T follicular helper cell (primary cell): Measurements from ENCODE around the gene STX11.

Experiments
- DNase-seq: peaks from one replicate; pipeline ENCODE4 v3.0.0-alpha.2; 2020; ENCODE audit warnings: low read depth

Gene STX11

DNA sequence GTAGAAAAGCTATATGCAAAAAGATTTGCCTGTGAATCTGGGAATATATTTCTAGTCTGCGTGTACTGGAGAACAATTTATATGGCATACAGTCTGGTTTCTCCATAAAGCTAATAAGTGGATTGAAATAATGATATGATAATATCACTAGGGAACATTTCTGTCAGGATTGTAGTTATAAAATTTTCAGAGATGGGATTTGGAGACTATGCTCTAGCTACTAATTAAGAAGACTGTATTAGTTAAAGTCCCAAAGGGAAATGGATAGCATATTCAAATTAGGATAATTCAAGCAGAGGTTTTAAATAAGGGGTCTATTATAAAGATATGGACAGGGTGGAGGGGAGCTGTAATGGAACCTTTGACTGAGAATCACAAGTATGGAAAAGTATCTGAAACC lies 7.2 kb upstream of the STX11 start:
- no peak for DNase-seq

DNA sequence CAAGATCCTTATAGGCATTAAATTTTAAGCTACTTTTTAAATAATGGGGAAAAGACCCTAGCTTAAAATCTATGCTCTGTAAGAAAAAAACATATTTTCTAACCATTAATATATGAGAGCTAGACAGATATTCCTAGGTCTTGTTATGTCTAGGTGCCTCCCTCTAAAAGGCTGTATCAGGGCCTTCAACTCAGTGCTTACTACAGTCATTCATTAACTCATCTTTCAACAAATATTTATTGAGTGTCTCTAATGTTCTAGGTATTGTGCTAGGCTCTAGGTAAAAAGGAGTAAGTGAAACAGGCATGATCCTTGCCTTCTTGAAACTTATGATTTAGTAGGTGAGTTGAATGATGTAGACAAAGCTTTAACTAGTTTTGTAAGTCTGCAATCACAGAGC lies 6.4 kb upstream of the STX11 start:
- DNase-seq, result no peak

GRCh38 chr6:144144996-144145395 lies 5.3 kb upstream of the STX11 start:
- DNase-seq, result no peak

- no peak for DNase-seq
Observed at GRCh38 chr6:144145541-144145940, 4.8 kb upstream of the STX11 start.

GRCh38 chr6:144148886-144149285 lies 1.4 kb upstream of the STX11 start:
- no peak for DNase-seq

GRCh38 chr6:144149558-144149893 lies 791 bp upstream of the STX11 start:
- DNase-seq, result no peak

DNA sequence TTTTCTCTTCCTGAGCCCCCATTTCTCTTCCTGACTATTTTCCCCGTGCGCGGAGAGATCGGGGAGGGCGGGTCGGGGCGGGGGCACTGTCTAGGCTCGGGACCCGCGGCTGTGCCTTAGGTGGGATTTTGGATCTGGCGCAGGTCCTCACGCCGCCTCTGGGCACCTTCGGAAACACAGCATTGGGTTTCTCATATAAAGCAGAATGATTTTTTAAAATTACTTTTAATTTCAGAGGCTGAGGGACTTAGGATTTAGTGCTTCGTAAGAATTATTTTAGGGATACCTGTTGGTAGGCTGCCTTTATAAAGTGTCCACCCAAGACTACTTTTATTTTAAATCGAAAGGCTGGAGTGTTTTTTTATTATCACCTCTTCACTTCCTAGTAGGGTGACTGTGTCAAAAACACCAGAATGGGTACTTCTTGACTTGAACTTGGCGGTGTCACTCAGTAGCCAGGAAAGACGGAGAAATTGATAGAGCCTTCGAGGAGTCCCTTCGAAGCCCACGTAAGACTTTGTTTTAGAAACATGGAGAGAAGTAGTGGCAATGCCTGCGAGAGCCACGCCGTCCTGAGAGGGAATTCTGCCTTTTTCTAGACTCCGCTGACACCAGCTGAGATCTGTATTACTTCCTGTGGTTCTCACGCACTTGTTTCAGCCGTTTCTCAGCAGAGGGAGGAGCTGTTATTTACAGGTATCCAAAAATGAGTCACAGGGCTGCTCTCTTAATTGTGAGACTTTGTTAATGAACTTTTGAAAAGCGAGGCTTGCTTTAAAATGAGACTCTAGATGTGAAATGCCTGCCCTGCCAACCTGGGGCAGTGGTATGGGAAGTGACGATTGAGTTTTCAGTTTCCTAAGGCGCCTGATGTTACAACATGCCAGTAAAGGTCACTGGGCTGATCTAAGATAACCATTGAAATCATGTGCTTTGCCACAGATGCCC lies 667 bp downstream of the STX11 start:
- peak; percentile 22 for DNase-seq

DNA sequence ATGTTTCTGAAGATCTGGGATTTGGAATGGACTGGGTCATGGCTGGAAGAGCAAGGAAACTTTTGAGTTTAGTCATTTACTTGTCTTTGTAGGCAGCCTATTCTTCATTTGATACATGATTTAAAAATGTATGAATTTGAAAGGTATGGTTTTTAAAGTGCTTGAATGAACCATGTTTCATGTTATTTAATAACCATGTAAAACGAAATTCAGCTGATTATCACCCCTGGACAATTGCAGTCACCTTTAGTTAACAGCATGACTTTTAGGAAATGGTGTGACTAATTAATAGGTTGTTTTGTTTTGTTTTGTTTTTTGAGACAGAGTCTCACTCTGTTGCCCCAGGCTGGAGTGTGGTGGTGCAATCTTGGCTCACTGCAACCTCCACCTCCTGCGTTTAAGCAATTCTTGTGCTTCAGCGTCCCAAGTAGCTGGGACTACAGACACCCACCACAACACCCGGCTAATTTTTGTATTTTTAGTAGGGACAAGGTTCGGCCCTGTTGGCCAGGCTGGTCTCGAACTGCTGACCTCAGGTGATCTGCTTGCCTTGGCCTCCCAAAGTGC lies 2.1 kb downstream of the STX11 start:
- DNase-seq, result no peak

GRCh38 chr6:144153260-144153659 lies 2.9 kb downstream of the STX11 start:
- no peak for DNase-seq

DNA sequence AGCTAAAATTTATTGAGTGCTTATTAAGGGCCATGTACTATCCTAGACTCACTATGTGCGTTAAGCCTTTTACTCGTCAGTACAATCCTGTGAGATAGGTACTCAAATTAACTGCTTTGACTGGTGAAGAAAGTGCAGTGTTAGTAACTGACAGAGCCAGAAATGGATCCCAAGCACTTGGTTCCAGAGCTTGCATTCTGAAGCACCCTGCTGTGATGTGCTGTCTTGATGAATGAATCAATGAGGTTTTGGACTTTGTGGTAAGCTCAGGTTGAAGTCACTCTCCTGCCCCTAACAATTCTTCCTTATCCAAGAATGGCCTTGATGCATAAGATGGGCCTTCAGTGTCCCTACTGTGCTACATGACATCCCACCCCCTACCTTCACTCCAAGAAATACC lies 3.7 kb downstream of the STX11 start:
- no peak for DNase-seq

- no peak for DNase-seq
Observed at GRCh38 chr6:144155529-144155928, 5.2 kb downstream of the STX11 start.

DNA sequence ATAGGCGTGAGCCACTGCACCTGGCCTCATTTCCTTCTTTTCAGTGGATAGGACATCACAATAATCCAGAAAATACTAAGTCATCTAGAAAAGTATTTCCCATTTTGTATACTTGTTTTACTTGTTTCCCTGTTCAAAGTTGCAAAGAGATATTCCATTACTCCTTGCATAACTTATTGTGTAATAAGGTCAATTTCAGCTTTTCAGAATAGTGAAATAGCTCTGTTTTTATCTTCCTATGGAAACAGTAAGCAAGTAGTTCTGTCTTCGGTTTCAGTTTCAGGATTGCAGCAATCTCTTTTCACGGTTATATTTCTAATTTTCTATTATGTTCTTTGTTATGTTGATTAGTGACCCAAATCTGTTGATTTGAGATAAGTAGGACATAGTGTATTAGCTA lies 6.0 kb downstream of the STX11 start:
- no peak for DNase-seq

DNA sequence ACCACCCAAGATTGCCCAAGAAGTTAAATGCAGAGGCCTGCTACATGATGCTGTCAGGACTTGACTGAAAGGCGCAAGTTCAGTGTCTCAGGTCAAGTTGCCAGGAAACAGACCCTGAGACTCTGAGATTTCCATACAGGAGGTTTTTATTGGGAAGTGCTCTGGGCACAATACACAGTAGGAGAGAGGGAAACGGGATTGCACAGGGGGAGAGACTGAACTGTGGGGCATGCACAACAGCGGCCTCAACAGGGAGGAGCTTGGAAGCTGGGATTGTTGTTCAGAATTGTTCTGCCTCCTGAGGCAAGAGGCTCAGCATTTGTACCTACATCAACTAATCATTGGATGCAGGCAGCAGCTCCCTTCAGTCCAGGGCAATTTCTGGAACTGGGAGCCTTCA lies 6.7 kb downstream of the STX11 start:
- no peak for DNase-seq

DNA sequence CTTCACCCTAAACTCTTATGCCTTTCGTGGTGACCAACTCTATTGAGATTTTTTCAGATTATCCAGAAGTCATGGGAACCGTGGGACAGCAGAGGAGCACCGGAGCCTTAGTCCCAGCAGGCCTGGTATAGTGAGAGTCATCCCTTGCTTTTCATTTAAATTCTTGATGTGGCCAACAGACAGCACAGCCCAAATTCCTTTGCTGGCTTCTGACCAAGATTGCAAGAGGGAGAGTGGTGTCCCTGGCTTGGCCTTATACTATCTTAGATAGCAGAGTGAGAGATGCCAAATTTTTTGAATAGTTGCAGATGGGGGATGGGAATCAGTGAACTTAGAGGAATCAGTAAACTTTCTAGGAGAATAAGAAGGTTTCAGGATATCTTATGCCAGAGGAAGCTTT lies 7.8 kb downstream of the STX11 start:
- DNase-seq, result no peak

DNA sequence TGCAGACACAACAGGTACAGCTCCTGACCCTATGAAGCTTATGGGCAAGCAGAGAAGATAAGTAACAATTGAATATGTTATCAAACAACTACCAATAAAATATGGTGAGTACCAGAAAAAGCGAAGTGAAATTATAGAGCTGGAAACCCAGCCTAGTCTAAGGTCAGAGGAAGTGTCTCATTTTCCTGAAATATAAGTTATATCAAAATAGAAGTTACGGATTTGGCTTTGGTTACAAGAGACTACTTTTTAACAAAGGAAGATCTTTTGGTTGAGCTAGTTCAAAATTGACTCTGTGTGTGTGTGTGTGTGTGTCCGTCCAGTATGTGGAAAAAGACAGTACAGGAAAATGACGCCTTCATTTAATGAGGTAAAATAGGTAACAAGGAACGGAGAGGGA lies 8.9 kb downstream of the STX11 start:
- DNase-seq, result no peak

DNA sequence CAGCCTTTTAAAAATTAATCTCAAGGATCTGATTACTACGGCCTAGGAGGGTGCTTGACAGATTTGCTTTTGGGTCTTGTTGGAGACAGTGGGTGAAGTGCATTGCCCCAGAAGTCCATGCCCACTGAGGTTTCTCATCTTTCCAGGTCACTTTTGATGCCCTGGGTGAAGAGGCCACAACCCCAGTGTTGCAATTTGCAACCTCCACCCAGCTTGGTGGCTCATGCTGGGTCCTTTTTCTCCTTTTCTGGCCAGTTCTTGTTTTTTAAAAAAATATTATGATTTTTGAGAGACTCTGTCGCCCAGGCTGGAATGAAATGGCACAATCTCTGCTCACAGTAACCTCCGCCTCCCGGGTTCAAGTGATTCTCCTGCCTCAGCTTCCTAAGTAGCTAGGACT lies 9.4 kb downstream of the STX11 start:
- no peak for DNase-seq

DNA sequence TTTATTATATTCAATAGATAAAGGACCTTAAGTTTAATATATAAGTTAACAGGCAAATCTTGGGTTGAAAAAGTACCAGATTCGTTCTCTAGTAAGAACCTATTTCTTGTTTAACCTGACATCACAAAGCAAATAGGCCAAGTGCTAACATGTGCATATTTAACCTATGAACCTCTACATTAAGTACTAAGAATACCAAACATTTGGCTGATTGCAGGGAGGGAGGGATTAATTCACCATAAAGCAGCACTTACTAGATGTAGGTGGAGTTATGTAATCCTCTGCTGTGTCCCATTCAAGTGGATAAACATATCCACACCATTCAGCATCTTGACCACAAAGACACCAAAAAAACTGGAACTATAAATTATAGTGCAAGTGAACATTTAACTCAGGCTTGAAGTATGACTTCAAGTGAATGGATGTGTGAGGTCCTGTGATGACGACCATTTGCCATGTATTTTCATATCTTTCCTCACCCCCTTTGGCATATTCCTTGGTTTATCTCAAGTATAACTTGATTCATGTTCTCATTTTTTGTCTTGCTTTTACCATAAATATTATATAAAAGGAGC lies 10.2 kb downstream of the STX11 start:
- DNase-seq, result no peak

- DNase-seq, result no peak
Observed at GRCh38 chr6:144161975-144162374, 11.7 kb downstream of the STX11 start.

- DNase-seq, result no peak
Observed at GRCh38 chr6:144162977-144163376, 12.7 kb downstream of the STX11 start.

GRCh38 chr6:144165784-144166183 lies 15.5 kb downstream of the STX11 start:
- no peak for DNase-seq

DNA sequence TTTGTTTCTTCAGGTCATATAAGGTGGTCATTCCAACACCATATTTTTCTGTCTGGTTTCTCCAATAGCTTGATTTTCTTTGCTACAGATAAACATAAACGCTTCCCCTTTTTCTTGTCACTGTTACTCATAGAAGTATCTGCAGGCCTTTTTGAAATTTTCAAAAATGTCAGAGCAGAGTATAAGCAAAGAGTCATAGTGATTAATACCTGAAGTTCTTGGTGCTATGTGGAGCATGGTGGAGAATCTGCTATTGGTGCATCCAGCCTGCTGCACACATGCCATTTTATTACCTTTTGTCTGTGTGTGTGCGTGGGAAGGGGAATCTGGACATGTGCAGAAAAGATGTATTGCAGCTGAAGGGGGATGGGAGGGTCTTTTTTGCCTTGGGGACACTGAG lies 19.7 kb downstream of the STX11 start:
- DNase-seq, result no peak

DNA sequence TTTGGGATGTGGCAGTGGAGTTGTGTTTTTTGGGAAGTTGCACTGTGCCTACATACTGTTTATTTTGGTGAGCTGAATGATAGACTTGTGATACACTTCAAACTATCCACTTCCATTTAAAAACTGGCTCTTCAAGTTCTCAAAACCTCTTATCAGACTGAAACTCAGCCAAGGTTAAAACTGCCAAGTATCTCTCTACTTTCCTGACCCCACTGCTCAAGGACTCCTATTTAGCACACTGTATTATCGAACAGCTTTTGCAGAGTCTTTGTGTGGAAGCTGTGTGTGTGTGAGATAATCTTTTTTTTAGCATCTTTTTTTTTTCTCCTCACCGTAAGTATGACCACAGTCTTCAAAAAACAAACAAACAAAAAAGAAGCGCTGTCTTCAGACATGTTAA lies 21.1 kb downstream of the STX11 start:
- no peak for DNase-seq

DNA sequence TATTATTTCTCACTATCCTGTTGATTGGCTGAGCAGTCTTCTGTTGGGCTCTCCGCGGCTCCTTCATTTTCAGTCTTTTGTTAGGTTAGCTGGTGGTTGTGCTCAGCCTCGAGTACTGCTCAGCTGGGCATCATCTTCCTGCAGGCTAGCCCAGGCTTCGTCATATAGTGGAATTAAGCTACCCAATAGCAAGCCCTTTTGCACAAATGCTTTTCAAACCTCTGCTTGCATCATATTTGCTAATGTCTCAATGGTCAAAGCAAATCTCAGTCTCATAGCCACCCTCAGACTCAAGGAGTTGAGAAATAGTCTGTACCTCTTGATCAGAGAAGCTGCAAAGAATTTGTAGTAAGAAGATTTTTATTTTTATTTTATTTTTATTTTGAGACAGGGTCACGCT lies 23.7 kb downstream of the STX11 start:
- DNase-seq, result no peak

- DNase-seq, result no peak
Observed at GRCh38 chr6:144176043-144176442, 25.7 kb downstream of the STX11 start.
